ENCODE results near the gene SLC25A13. TPM values are rescaled to one million over a fixed set of nuclear protein-coding genes. Genes with fewer than 3 reads are reported as not detected.

The SLC25A13 gene
- total and polyA plus RNA-seq, 2 of the 8 experiments (the other 6 are each of a cell fraction or from before 2014, with no cell fraction given) = 30.8 to 85.4 TPM

GRCh38 chr7:96273716-96274115 lies 48.2 kb downstream of the SLC25A13 start:
- H3K9ac ChIP-seq (replicated peaks in 1 of 4; ENCODE audit: extremely low read depth in 1 of 4, low read depth in 3 of 4, low read length in 3 of 4) = no peak overlapping the region
- no peak overlapping the region for H2BK20ac ChIP-seq (ENCODE audit: low read length)
- no peaks in the 10 kb centered on the region for H3K27me3 ChIP-seq (replicated peaks in 1 of 4; ENCODE audit: control insufficient read depth in 3 of 4, extremely low read depth in 1 of 4, insufficient read depth in 3 of 4, low read length in 3 of 4)
- POLR2A ChIA-PET (ENCODE audit: partially characterized antibody) = no interaction called here
- H4K5ac ChIP-seq (ENCODE audit: insufficient read length, low read depth, low read length) = no peak overlapping the region
- H3K18ac ChIP-seq (ENCODE audit: extremely low read depth, low read length) = no peak overlapping the region
- WGBS, 2 experiments (ENCODE audit: extremely low coverage in 1 of 2, insufficient coverage in 1 of 2, insufficient read length in 1 of 2, insufficient replicate concordance in 2 of 2, low coverage in 1 of 2, low lambda C conversion rate in 2 of 2, missing lambda C conversion rate in 1 of 2) = 100% methylated on average over 1 of the region's 1 CpG; no CpG with 5 or more reads in 1 of the 2 experiments
- no peak overlapping the region for H4K91ac ChIP-seq (replicated peaks; ENCODE audit: insufficient read length, low read length)
- FAIRE-seq (no peak), DNase-seq (ENCODE audit: low read depth in 1 of 2, low spot score in 2 of 2) (no peak)
- no peak overlapping the region for H2BK15ac ChIP-seq (ENCODE audit: low read length)
- H4K8ac ChIP-seq (ENCODE audit: extremely low read depth, insufficient read depth, low read length) = no peak overlapping the region
- peaks cover 0 to 9% (median 0%) of the 10 kb centered on the region in 4 experiments; a peak in 2 of 8 replicates for H3K36me3 ChIP-seq (ENCODE audit: control insufficient read depth in 2 of 4, insufficient read depth in 4 of 4, low read length in 3 of 4)
- no peaks in the 10 kb centered on the region for H3K4me1 ChIP-seq (replicated peaks in 1 of 4; ENCODE audit: control insufficient read depth in 3 of 4, insufficient read depth in 4 of 4, low read length in 3 of 4)
- H3K56ac ChIP-seq (replicated peaks; ENCODE audit: insufficient read length, low read depth, low read length) = no peak overlapping the region
- no peak overlapping the region for H2AK5ac ChIP-seq (ENCODE audit: low read depth, low read length)
- H3K23me2 ChIP-seq (ENCODE audit: low read depth, low read length) = no peaks in the 10 kb centered on the region
- H4K20me1 ChIP-seq (replicated peaks in 1 of 2; ENCODE audit: control insufficient read depth in 1 of 2, insufficient read depth in 2 of 2, low read length in 2 of 2) = peaks cover 2% of the 10 kb centered on the region in 2 experiments
- no peak overlapping the region for H2BK120ac ChIP-seq (replicated peaks; ENCODE audit: low read depth, low read length)
- H3K14ac ChIP-seq (ENCODE audit: insufficient read length) = no peak overlapping the region
- no peaks in the 10 kb centered on the region for H3K79me1 ChIP-seq (ENCODE audit: low read depth, low read length)
- no peak overlapping the region for H3K23ac ChIP-seq (ENCODE audit: insufficient read length)
- no peaks in the 10 kb centered on the region for H3K9me3 ChIP-seq (ENCODE audit: insufficient read depth in 2 of 2, low read depth in 1 of 2, low read length in 1 of 2)
- no peak overlapping the region for H3K4me3 ChIP-seq (ENCODE audit: extremely low read depth in 1 of 4, insufficient read depth in 2 of 4, low read depth in 3 of 4, low read length in 4 of 4)
- no peak overlapping the region for H3K4ac ChIP-seq (replicated peaks; ENCODE audit: insufficient read length, low read depth, low read length)
- H3K79me2 ChIP-seq (ENCODE audit: control insufficient read depth in 1 of 2, insufficient read depth in 2 of 2, low read length in 2 of 2) = peaks cover 0 to 7% of the 10 kb centered on the region in 2 experiments; a peak in 2 of 4 replicates
- CTCF ChIA-PET (ENCODE audit: partially characterized antibody) = no interaction called here
- no peak overlapping the region for H2AFZ ChIP-seq (ENCODE audit: low read length)
- no peak overlapping the region for H2BK12ac ChIP-seq (ENCODE audit: low read depth, low read length)
- H3K27ac ChIP-seq (ENCODE audit: low read depth, low read length) = no peak overlapping the region
- H2BK5ac ChIP-seq (ENCODE audit: low read depth, low read length) = no peak overlapping the region
- H3K4me2 ChIP-seq (ENCODE audit: insufficient read depth in 1 of 2, low read depth in 2 of 2, low read length in 2 of 2) = no peak overlapping the region
- no peak for TF ChIP-seq MAX (IDR thresholded peaks at IDR 0.05)
- TF ChIP-seq BCL11A (IDR thresholded peaks at IDR 0.05; ENCODE audit: low read depth in 2 of 2, low read length in 2 of 2) = no peak
- TF ChIP-seq ATF3 (IDR thresholded peaks at IDR 0.05; ENCODE audit: insufficient read depth, low read depth, low read length) = no peak
- TF ChIP-seq SIN3A (conservative IDR thresholded peaks at IDR 0.05 in 1 of 2, IDR thresholded peaks at IDR 0.05 in 1 of 2; ENCODE audit: low read depth in 1 of 2, low read length in 2 of 2) = no peak
- TF ChIP-seq HDAC6 (IDR thresholded peaks at IDR 0.05; ENCODE audit: low read depth, low read length) = no peak
- TF ChIP-seq ZNF274 (IDR thresholded peaks at IDR 0.05; ENCODE audit: borderline replicate concordance, extremely low read depth, low read length) = no peak
- TF ChIP-seq SAP30 (IDR thresholded peaks at IDR 0.05; ENCODE audit: insufficient read depth, insufficient replicate concordance, low read length) = no peak
- TF ChIP-seq FOSL1 (IDR thresholded peaks at IDR 0.05; ENCODE audit: insufficient read depth, low read depth, low read length) = no peak
- no peak for TF ChIP-seq USF2 (IDR thresholded peaks at IDR 0.05; ENCODE audit: low read length)

Measured in H1 (cell line).